ENCODE measurements around the gene ATP10A.

ATP10A gene

GRCh38 chr15:25709437-25710159 is 153.5 kb downstream of the ATP10A start:
- Histone ChIP-seq H3K4me3 (ENCODE audit: low read depth in 1 of 2, low read length in 2 of 2) (no peak overlapping the region), H3K4me1 (ENCODE audit: insufficient read depth, low read length) (no peaks in the 10 kb centered on the region), H3K9me3 (ENCODE audit: low read length) (no peaks in the 10 kb centered on the region), H3K27ac (ENCODE audit: low read depth, low read length) (no peak overlapping the region), H3K27me3 (ENCODE audit: control insufficient read depth in 1 of 2, insufficient read depth in 2 of 2, low read length in 2 of 2) (no peaks in the 10 kb centered on the region), H3K36me3 (ENCODE audit: insufficient read depth, low read length) (no peaks in the 10 kb centered on the region), H3K9ac (ENCODE audit: low read length) (no peak overlapping the region)

DNA sequence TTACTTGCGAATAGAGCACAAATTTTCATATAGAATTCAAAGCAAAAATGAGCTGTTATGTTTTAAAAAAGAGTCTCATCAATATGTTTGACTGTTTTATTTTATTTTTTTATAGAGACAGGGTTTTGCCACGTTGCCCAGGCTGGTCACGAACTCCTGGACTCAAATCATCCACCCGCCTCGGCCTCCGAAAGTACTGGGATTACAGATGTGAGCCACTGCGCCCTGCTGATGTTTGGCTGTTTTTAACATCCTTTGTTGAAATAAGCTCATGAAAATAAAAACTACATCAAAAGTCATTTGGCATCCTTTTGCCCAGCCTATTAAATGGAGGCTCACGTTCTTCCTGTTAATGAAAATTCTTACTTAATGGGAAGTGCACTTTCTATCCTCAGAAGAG is 154.7 kb downstream of the ATP10A start:
- H3K4me3 ChIP-seq (ENCODE audit: low read depth in 1 of 2, low read length in 2 of 2), result no peak overlapping the region
- no peak overlapping the region for H3K27ac ChIP-seq (ENCODE audit: low read depth, low read length)
- no peaks in the 10 kb centered on the region for H3K27me3 ChIP-seq (ENCODE audit: control insufficient read depth in 1 of 2, insufficient read depth in 2 of 2, low read length in 2 of 2)
- H3K4me1 ChIP-seq (ENCODE audit: insufficient read depth, low read length), result no peaks in the 10 kb centered on the region
- H3K36me3 ChIP-seq (ENCODE audit: insufficient read depth, low read length), result no peaks in the 10 kb centered on the region
- H3K9me3 ChIP-seq (ENCODE audit: low read length), result no peaks in the 10 kb centered on the region
- no peak overlapping the region for H3K9ac ChIP-seq (ENCODE audit: low read length)

DNA sequence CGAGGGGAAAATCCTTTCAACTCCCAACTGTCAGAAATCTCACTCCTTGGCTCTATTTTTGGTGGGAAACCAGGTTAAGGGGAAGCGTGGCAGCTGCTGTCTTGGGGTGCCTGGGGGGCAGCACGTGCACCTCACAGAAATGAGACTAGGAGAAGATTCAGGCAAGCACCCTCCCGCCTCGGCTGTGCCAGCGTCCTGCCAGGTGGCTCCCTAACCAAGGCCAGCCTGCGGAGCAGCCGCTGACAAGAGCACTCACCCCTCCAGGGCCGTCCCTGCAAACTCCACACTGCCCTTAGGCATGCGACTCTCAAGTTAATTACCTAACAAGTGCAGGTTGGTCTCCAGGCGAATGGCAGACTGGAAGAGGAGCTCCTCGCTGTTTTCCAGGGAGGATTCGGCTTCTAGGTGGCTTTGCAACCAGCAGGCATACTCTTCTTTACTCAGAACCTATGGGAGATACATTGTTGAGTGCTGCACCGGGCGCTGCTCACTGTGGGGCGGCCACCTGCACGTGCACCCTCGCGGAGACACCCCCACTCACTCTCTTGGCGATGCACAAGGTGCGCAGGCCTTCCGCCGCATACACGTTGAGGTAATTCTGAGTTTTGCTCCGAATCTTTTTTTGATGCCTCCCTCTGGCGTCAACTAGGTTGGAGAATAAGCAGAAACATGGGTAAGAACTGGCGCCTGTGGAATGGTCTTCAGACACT is 155.3 kb downstream of the ATP10A start:
- no peak overlapping the region for H3K9ac ChIP-seq (ENCODE audit: low read length)
- H3K4me1 ChIP-seq (ENCODE audit: insufficient read depth, low read length), result no peaks in the 10 kb centered on the region
- no peak overlapping the region for H3K4me3 ChIP-seq (ENCODE audit: low read depth in 1 of 2, low read length in 2 of 2)
- H3K27ac ChIP-seq (ENCODE audit: low read depth, low read length), result no peak overlapping the region
- no peaks in the 10 kb centered on the region for H3K9me3 ChIP-seq (ENCODE audit: low read length)
- no peaks in the 10 kb centered on the region for H3K27me3 ChIP-seq (ENCODE audit: control insufficient read depth in 1 of 2, insufficient read depth in 2 of 2, low read length in 2 of 2)
- no peaks in the 10 kb centered on the region for H3K36me3 ChIP-seq (ENCODE audit: insufficient read depth, low read length)

GRCh38 chr15:25706176-25706955 is 156.8 kb downstream of the ATP10A start:
- Histone ChIP-seq H3K9me3 (ENCODE audit: low read length) (no peaks in the 10 kb centered on the region), H3K36me3 (ENCODE audit: insufficient read depth, low read length) (no peaks in the 10 kb centered on the region), H3K4me1 (ENCODE audit: insufficient read depth, low read length) (no peaks in the 10 kb centered on the region), H3K4me3 (ENCODE audit: low read depth in 1 of 2, low read length in 2 of 2) (no peak overlapping the region), H3K27me3 (ENCODE audit: control insufficient read depth in 1 of 2, insufficient read depth in 2 of 2, low read length in 2 of 2) (no peaks in the 10 kb centered on the region), H3K9ac (ENCODE audit: low read length) (no peak overlapping the region), H3K27ac (ENCODE audit: low read depth, low read length) (no peak overlapping the region)

GRCh38 chr15:25705433-25706115 is 157.6 kb downstream of the ATP10A start:
- Histone ChIP-seq H3K27ac (ENCODE audit: low read depth, low read length) (no peak overlapping the region), H3K9me3 (ENCODE audit: low read length) (no peaks in the 10 kb centered on the region), H3K9ac (ENCODE audit: low read length) (no peak overlapping the region), H3K27me3 (ENCODE audit: control insufficient read depth in 1 of 2, insufficient read depth in 2 of 2, low read length in 2 of 2) (no peaks in the 10 kb centered on the region), H3K4me1 (ENCODE audit: insufficient read depth, low read length) (no peaks in the 10 kb centered on the region), H3K36me3 (ENCODE audit: insufficient read depth, low read length) (no peaks in the 10 kb centered on the region), H3K4me3 (ENCODE audit: low read depth in 1 of 2, low read length in 2 of 2) (no peak overlapping the region)

- no peaks in the 10 kb centered on the region for H3K4me1 ChIP-seq (ENCODE audit: insufficient read depth, low read length)
- no peak overlapping the region for H3K9ac ChIP-seq (ENCODE audit: low read length)
- H3K4me3 ChIP-seq (ENCODE audit: low read depth in 1 of 2, low read length in 2 of 2), result no peak overlapping the region
- H3K27me3 ChIP-seq (ENCODE audit: control insufficient read depth in 1 of 2, insufficient read depth in 2 of 2, low read length in 2 of 2), result no peaks in the 10 kb centered on the region
- H3K9me3 ChIP-seq (ENCODE audit: low read length), result no peaks in the 10 kb centered on the region
- H3K36me3 ChIP-seq (ENCODE audit: insufficient read depth, low read length), result no peaks in the 10 kb centered on the region
- no peak overlapping the region for H3K27ac ChIP-seq (ENCODE audit: low read depth, low read length)
These were observed 159.4 kb downstream of the ATP10A start for GRCh38 chr15:25703726-25704125.

- Histone ChIP-seq H3K4me1 (ENCODE audit: insufficient read depth, low read length) (no peaks in the 10 kb centered on the region), H3K9ac (ENCODE audit: low read length) (no peak overlapping the region), H3K27ac (ENCODE audit: low read depth, low read length) (no peak overlapping the region), H3K27me3 (ENCODE audit: control insufficient read depth in 1 of 2, insufficient read depth in 2 of 2, low read length in 2 of 2) (no peaks in the 10 kb centered on the region), H3K36me3 (ENCODE audit: insufficient read depth, low read length) (no peaks in the 10 kb centered on the region), H3K9me3 (ENCODE audit: low read length) (no peaks in the 10 kb centered on the region), H3K4me3 (ENCODE audit: low read depth in 1 of 2, low read length in 2 of 2) (no peak overlapping the region)
These were observed 161.2 kb downstream of the ATP10A start for GRCh38 chr15:25701721-25702465.

DNA sequence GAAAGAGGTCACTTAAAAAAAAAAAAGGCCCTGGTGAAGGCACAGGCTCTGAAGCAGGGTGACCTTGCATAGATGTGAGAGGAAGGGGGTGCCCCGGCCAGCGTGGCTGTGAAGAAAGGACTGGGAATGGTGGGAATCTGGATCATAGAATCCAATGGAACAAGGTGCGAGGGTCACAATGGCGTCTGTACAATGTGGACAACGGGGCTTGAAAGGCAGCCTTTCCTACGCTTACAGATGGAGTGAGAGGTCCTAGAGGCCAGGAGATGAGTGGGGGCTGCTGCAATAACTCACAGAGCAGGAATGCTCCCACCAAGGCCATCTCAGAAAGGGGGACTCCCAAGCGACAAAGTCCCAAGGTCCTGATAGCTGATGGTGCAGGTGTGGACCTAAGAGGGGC is 162.2 kb downstream of the ATP10A start:
- Histone ChIP-seq H3K9me3 (ENCODE audit: low read length) (no peaks in the 10 kb centered on the region), H3K4me1 (ENCODE audit: insufficient read depth, low read length) (no peaks in the 10 kb centered on the region)

DNA sequence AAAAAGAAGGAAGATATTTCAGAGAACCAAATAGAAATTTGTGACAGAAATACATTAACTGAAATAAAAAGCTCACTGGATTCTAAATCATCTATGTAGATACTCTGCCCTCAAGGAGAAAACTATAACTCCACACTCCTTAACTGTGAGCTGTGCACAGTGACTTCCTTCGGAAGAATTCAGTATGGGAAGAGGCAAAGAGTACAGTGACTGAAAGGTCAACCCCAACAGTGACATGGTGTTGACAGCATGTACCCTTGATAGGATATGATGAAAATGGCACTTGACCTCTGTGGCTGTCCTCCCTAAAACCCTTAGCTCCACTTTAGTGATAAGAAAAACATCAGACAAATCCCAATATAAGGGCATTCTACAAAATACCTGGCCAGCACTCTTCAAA is 165.5 kb downstream of the ATP10A start:
- Histone ChIP-seq H3K27ac (ENCODE audit: low read depth, low read length) (no peak overlapping the region), H3K9me3 (ENCODE audit: low read length) (no peaks in the 10 kb centered on the region), H3K4me3 (ENCODE audit: low read depth in 1 of 2, low read length in 2 of 2) (no peak overlapping the region), H3K36me3 (ENCODE audit: insufficient read depth, low read length) (peaks cover 6% of the 10 kb centered on the region), H3K9ac (ENCODE audit: low read length) (no peak overlapping the region), H3K4me1 (ENCODE audit: insufficient read depth, low read length) (no peaks in the 10 kb centered on the region), H3K27me3 (ENCODE audit: control insufficient read depth in 1 of 2, insufficient read depth in 2 of 2, low read length in 2 of 2) (no peaks in the 10 kb centered on the region)

More for the DNA sequence above, 162.2 kb downstream of the ATP10A start:
- no peaks in the 10 kb centered on the region for H3K36me3 ChIP-seq (ENCODE audit: insufficient read depth, low read length)
- H3K4me3 ChIP-seq (ENCODE audit: low read depth in 1 of 2, low read length in 2 of 2), result no peak overlapping the region
- H3K9ac ChIP-seq (ENCODE audit: low read length), result no peak overlapping the region
- no peaks in the 10 kb centered on the region for H3K27me3 ChIP-seq (ENCODE audit: control insufficient read depth in 1 of 2, insufficient read depth in 2 of 2, low read length in 2 of 2)
- no peak overlapping the region for H3K27ac ChIP-seq (ENCODE audit: low read depth, low read length)

DNA sequence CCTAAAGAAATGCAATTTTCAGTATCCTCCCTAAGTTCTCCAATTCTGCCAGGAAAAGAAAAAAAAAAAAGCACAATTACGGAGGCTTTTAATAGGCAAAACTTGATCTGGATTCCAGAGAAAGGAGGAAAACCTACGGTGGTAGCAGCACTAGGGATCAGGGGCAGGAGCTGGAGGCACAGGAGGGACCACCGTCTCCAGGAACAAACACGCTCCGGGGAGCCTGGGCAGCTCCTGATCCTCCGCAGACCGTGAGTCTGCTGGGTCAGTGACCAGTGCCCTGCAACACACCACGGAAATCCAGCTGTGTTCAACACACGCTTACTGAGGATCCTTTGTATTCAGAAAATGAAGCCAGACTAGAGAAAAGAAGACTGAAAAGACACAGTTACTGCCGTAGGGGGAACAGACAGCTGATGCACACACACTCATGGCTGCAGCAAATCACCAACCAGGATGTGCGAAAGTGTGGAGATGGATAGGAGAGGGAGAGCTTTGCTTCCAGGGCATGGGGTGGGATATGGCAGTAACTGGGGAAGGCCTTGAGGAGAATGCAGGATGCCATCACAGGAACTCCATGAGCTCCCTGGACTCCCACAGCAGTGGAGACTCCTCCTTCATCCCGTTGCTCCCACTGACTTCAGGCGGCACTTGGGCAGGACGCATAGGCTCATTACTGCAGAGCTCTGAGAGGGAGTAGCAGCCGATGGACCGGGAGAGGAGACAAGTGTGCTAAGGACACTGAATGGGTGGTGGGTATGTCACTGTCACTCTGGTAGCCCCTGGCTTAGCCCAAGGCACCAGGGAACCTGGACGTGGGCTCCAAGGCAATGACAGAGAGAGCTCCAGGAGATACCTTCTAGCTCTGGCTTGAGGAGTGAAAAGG is 167.0 kb downstream of the ATP10A start:
- Histone ChIP-seq H3K4me1 (ENCODE audit: insufficient read depth, low read length) (no peaks in the 10 kb centered on the region), H3K9ac (ENCODE audit: low read length) (no peak overlapping the region), H3K27ac (ENCODE audit: low read depth, low read length) (no peak overlapping the region), H3K4me3 (ENCODE audit: low read depth in 1 of 2, low read length in 2 of 2) (no peak overlapping the region), H3K27me3 (ENCODE audit: control insufficient read depth in 1 of 2, insufficient read depth in 2 of 2, low read length in 2 of 2) (no peaks in the 10 kb centered on the region), H3K36me3 (ENCODE audit: insufficient read depth, low read length) (peaks cover 6% of the 10 kb centered on the region), H3K9me3 (ENCODE audit: low read length) (no peaks in the 10 kb centered on the region)

Data from muscle layer of colon (tissue), 2 donors.